ENCODE measurements around the gene UBE2R2.

UBE2R2 gene

DNA sequence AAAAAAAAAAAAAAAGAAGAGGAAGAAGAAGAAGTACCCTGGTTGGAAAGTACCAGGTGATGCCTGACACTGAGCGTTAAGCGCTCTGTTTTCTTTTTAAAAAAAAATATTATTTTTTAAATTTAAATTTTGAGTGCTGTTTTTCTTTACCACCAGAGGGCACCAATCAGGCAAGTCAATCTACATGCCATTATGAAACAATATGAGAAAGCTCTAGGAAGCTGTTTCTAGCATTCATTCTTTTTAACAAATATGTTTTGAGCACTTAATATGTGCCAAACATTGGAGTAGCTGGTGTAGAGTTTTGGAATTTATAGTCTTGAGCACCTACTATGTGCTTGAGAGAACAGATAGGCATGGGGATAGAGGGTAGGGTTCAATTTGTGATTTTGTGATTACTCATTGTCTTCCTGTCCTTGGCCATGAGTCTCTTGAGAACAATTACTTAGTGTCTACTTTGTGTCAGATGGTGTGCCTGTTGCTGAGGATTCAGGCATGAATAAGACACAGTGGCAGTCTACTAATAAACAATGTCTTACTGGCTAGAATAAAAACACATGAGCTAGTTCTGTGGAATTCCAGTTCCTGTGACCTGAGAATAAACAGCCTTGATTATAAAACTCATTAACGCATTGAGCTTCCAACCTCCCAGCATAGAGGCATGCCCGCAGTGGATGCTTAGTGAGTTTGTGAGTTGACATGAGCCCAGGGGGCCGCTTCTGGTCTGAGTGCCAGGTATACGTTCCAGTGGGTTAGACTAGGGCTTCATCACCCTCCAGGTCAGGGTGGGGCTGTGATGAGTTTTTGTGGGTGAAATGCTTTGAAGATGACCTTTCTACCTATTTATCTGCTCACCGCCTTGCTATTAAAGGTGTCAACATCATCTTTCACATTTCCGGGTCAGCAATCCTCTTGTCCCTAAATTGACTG lies 3.0 kb upstream of the UBE2R2 start:
- CTCF ChIA-PET = interaction anchor here (0.6 to 5.5 kb wide), 57 partner anchors 9 to 823 kb away, joined by 3 to 47 read pairs (median 4); partner anchors contain the start of genes PRSS3 and SIGMAR1
- no peak overlapping the region for H3K4me3 ChIP-seq (ENCODE audit: low read depth, low read length)
- TF ChIP-seq, protein P1, sequence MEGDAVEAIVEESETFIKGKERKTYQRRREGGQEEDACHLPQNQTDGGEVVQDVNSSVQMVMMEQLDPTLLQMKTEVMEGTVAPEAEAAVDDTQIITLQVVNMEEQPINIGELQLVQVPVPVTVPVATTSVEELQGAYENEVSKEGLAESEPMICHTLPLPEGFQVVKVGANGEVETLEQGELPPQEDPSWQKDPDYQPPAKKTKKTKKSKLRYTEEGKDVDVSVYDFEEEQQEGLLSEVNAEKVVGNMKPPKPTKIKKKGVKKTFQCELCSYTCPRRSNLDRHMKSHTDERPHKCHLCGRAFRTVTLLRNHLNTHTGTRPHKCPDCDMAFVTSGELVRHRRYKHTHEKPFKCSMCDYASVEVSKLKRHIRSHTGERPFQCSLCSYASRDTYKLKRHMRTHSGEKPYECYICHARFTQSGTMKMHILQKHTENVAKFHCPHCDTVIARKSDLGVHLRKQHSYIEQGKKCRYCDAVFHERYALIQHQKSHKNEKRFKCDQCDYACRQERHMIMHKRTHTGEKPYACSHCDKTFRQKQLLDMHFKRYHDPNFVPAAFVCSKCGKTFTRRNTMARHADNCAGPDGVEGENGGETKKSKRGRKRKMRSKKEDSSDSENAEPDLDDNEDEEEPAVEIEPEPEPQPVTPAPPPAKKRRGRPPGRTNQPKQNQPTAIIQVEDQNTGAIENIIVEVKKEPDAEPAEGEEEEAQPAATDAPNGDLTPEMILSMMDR (IDR thresholded peaks at IDR 0.05; ENCODE audit: insufficient read depth, low read length, missing control alignments) = peak; percentile 25
- no peak for DNase-seq (ENCODE audit: low read depth, low spot score)
- POLR2A ChIA-PET = interaction anchor here (0.6 to 0.9 kb wide), 3 partner anchors 16 to 107 kb away, joined by 3 read pairs; no protein-coding TSS in a partner anchor

DNA sequence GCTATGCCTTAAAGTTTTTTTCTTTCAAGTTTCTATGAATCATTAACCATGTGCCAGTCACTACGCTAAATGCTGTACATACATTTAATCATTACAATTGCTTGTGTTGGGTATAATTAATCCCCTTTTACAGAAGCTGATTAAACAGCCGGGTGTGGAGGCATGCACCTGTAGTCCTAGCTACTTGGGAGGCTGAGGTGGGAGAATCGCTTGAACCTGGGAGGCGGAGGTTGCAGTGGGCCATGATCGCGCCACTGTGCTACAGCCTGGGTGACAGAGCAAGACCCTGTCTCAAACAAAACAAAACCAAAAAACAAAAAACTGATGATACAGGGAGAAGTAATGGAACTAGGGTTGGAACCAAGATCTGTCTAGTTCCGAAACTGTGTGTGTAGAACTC lies 1.2 kb upstream of the UBE2R2 start:
- no peak overlapping the region for H3K4me3 ChIP-seq (ENCODE audit: low read depth, low read length)
- no peak for DNase-seq (ENCODE audit: low read depth, low spot score)
- POLR2A ChIA-PET = no interaction called here
- CTCF ChIA-PET = interaction anchor here (1.0 to 5.5 kb wide), 15 partner anchors 9 to 563 kb away, joined by 3 to 47 read pairs (median 5); no protein-coding TSS in a partner anchor
- TF ChIP-seq, protein P1 (IDR thresholded peaks at IDR 0.05; ENCODE audit: insufficient read depth, low read length, missing control alignments) = no peak

DNA sequence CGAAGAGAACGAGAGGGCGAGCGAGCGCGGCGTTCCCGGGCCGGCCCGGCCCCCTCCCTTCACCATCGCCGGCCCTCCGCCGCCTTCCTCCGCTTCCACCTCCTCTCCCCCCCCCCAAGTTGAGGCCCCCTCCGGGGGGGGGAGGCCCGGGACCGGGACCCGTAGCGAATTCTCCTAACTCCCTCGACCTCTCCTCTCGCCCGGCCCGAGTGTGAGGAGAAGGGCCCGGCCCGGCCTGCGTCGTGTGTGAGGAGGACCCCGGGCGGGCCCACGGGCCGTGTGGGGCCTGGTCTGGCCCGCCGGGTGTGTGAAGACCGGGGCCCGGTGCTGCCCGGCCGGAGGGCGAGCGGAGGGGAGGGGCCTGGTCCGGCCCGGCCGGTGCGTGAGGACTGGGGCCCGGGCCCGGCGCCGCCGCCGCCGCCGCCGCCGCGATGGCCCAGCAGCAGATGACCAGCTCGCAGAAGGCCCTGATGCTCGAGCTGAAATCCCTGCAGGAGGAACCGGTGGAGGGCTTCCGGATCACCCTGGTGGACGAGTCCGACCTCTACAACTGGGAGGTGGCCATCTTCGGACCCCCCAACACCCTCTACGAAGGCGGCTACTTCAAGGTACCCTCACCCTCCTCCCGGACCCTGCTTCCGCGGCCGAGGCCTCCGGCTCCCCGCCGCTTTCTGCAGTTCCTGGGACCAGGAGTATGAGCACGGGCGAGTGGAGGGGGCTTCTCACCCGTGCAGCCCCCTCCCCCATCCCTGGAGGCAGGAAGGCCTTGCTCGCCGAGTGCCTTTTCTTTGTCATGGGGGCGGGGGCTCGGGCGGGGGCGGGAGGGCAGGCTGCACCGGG lies 587 bp downstream of the UBE2R2 start:
- CTCF ChIA-PET = interaction anchor here (0.7 kb wide), 1 partner anchor 220 kb away, joined by 3 read pairs; no protein-coding TSS in a partner anchor
- POLR2A ChIA-PET = interaction anchor here (0.7 kb wide), 1 partner anchor 64 kb away, joined by 3 read pairs; no protein-coding TSS in a partner anchor

DNA sequence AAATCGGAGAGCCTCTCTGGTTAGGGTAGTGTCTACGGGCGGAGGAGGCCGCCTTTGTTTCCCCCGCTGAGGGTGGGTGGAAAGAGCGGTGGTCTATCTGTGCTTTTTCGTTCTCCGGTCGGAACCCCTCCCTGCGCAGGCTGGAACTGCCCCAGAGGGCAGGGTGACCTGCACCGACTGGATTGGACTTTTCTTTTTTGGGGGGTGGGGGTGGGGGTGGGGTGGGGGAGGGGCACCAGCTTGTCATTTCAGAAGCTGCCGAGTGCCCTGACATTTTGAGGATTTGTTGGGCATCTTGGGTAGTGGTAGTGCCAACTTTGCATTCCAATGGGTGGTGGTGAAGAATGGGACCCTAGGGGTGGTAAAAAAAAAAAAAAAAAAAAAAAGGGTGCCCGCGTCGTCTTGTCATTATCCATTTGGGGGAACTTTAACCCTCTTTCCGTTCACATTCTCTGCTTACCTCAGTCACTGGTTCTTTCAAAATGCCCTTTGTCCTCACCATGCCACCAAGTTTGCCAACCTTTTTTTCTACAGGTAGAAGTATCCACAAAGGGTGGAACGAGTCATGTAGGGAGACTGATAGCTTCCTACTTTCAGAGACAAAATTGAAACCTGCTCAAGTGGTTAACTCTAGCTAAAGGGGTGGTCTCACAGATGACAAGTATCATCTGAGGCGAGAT lies 1.3 kb downstream of the UBE2R2 start:
- peak overlapping the region; percentile 89 for H3K4me3 ChIP-seq (ENCODE audit: low read depth, low read length)
- CTCF ChIA-PET = interaction anchor here (0.7 kb wide), 1 partner anchor 219 kb away, joined by 3 read pairs; no protein-coding TSS in a partner anchor

More for the DNA sequence above, 587 bp downstream of the UBE2R2 start:
- peak overlapping the region; percentile 89 for H3K4me3 ChIP-seq (ENCODE audit: low read depth, low read length)
- no peak for DNase-seq (ENCODE audit: low read depth, low spot score)
- TF ChIP-seq, protein P1 (IDR thresholded peaks at IDR 0.05; ENCODE audit: insufficient read depth, low read length, missing control alignments) = peak; percentile 51

DNA sequence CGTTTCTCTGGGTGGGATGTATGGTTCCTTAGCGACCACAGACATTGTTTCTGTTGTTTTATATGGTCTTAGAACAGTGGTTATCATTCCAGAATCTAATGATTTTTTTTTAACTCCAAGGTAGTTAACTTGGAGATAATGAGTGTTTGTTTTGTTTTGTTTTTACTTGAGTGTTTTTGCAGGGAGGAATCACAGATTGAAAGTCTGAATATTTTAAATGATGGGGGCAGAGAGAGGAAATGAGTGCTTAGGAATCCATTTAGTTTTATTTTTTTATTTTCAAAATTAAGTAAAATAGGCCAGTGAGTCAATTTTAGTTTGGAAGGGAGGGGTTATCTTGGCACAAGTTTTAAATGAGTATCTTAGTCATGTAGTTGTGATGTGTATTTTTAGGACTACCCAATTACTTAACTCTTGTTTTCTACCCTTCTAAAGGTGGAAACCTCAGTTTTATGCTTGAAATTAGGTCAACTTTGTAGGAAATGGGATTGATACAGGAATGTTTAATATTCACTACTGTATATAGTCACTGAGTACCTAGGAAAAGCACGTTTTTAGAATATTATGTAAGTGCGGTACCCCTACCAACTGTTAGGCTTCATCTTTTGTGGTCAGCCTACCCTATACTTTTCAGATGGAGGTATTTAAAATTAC lies 2.0 kb downstream of the UBE2R2 start:
- TF ChIP-seq, protein P1 (IDR thresholded peaks at IDR 0.05; ENCODE audit: insufficient read depth, low read length, missing control alignments) = no peak
- H3K4me3 ChIP-seq (ENCODE audit: low read depth, low read length) = peak overlapping the region; percentile 89
- POLR2A ChIA-PET = interaction anchor here (0.6 kb wide), 2 partner anchors 33 to 106 kb away, joined by 3 read pairs; no protein-coding TSS in a partner anchor
- CTCF ChIA-PET = no interaction called here
- no peak for DNase-seq (ENCODE audit: low read depth, low spot score)

More for the DNA sequence above, 1.3 kb downstream of the UBE2R2 start:
- POLR2A ChIA-PET = interaction anchor here (0.6 to 0.7 kb wide), 3 partner anchors 34 to 107 kb away, joined by 3 read pairs; no protein-coding TSS in a partner anchor
- no peak for DNase-seq (ENCODE audit: low read depth, low spot score)
- TF ChIP-seq, protein P1 (IDR thresholded peaks at IDR 0.05; ENCODE audit: insufficient read depth, low read length, missing control alignments) = no peak
